Measurements from ENCODE around the gene FUT2. TPM values are rescaled to one million over a fixed set of nuclear protein-coding genes. Genes with fewer than 3 reads are reported as not detected.
A peak's percentile ranks its signal among the peaks of the same experiment; 100 is the strongest.

The FUT2 gene
- total RNA-seq, 2 experiments from 2014 or later, result not detected

- Mint-ChIP-seq H3K27ac (no peak overlapping the region), H3K27me3 (no peaks in the 10 kb centered on the region), H3K36me3 (ENCODE audit: low read depth) (no peaks in the 10 kb centered on the region), H3K4me1 (ENCODE audit: low read depth) (peaks cover 4% of the 10 kb centered on the region), H3K4me3 (no peak overlapping the region), H3K9me3 (no peaks in the 10 kb centered on the region)
- Histone ChIP-seq H3K36me3 (ENCODE audit: insufficient read depth, low read length) (no peaks in the 10 kb centered on the region), H3K27ac (ENCODE audit: low read depth in 1 of 2, low read length in 2 of 2) (no peak overlapping the region), H3K4me3 (ENCODE audit: low read length) (no peak overlapping the region), H3K9me3 (ENCODE audit: control insufficient read depth in 1 of 2, insufficient read depth in 1 of 2, low read length in 2 of 2) (peaks cover 0 to 11% of the 10 kb centered on the region in 2 experiments), H3K27me3 (ENCODE audit: control insufficient read depth in 1 of 2, insufficient read depth in 2 of 2, low read length in 2 of 2) (no peaks in the 10 kb centered on the region), H3K4me1 (ENCODE audit: insufficient read depth, low read length) (peaks cover 11% of the 10 kb centered on the region)
- ATAC-seq (ENCODE audit: poor library complexity), result no peak
- ChIA-PET CTCF (no interaction called here), POLR2A (no interaction called here)
- intact Hi-C loops (cut with DNase I, micrococcal nuclease), result no loop called here
- peak in 1 of 14 experiments; percentile 5 for DNase-seq
- TF ChIP-seq CTCF (IDR thresholded peaks at IDR 0.05), result no peak
These were observed 38.9 kb downstream of the FUT2 start for GRCh38 chr19:48734625-48735024.

- ChIA-PET POLR2A (no interaction called here), CTCF (no interaction called here)
- Mint-ChIP-seq H3K36me3 (ENCODE audit: low read depth) (no peaks in the 10 kb centered on the region), H3K4me1 (ENCODE audit: low read depth) (peaks cover 9% of the 10 kb centered on the region), H3K4me3 (no peak overlapping the region), H3K9me3 (no peaks in the 10 kb centered on the region), H3K27me3 (no peaks in the 10 kb centered on the region), H3K27ac (no peak overlapping the region)
- peaks cover 0 to 8% of the 10 kb centered on the region in 2 experiments for H3K9me3 ChIP-seq (ENCODE audit: control insufficient read depth in 1 of 2, insufficient read depth in 1 of 2, low read length in 2 of 2)
- ATAC-seq (ENCODE audit: poor library complexity) (no peak), DNase-seq (peak in 1 of 14 experiments; percentile 16)
- H3K27ac ChIP-seq (ENCODE audit: low read depth in 1 of 2, low read length in 2 of 2), result no peak overlapping the region
- H3K27me3 ChIP-seq (ENCODE audit: control insufficient read depth in 1 of 2, insufficient read depth in 2 of 2, low read length in 2 of 2), result peaks cover 0 to 4% of the 10 kb centered on the region in 2 experiments
- H3K36me3 ChIP-seq (ENCODE audit: insufficient read depth, low read length), result no peaks in the 10 kb centered on the region
- intact Hi-C loops (cut with DNase I, micrococcal nuclease), result no loop called here
- no peak for TF ChIP-seq CTCF (IDR thresholded peaks at IDR 0.05)
- no peak overlapping the region for H3K4me3 ChIP-seq (ENCODE audit: low read length)
- peaks cover 16% of the 10 kb centered on the region for H3K4me1 ChIP-seq (ENCODE audit: insufficient read depth, low read length)
These were observed 39.4 kb downstream of the FUT2 start for GRCh38 chr19:48735031-48735615.

- Histone ChIP-seq H3K27ac (ENCODE audit: low read depth in 1 of 2, low read length in 2 of 2) (no peak overlapping the region), H3K36me3 (ENCODE audit: insufficient read depth, low read length) (no peaks in the 10 kb centered on the region), H3K4me1 (ENCODE audit: insufficient read depth, low read length) (peaks cover 32% of the 10 kb centered on the region), H3K9me3 (ENCODE audit: control insufficient read depth in 1 of 2, insufficient read depth in 1 of 2, low read length in 2 of 2) (peaks cover 0 to 10% of the 10 kb centered on the region in 2 experiments), H3K27me3 (ENCODE audit: control insufficient read depth in 1 of 2, insufficient read depth in 2 of 2, low read length in 2 of 2) (peaks cover 0 to 12% of the 10 kb centered on the region in 2 experiments), H3K4me3 (ENCODE audit: low read length) (no peak overlapping the region)
- H3K27ac Mint-ChIP-seq, result no peak overlapping the region
- POLR2A ChIA-PET, result interaction anchor here (0.7 kb wide), 1 partner anchor 25 kb away, joined by 4 read pairs; no protein-coding TSS in a partner anchor
- CTCF ChIA-PET, result interaction anchor here (2.0 to 2.1 kb wide), 2 partner anchors 12 to 25 kb away, joined by 14 to 18 read pairs; no protein-coding TSS in a partner anchor
- TF ChIP-seq CTCF (IDR thresholded peaks at IDR 0.05), result no peak
- H3K36me3 Mint-ChIP-seq (ENCODE audit: low read depth), result no peaks in the 10 kb centered on the region
- no peaks in the 10 kb centered on the region for H3K9me3 Mint-ChIP-seq
- ATAC-seq (ENCODE audit: poor library complexity) (no peak), DNase-seq (peak in 2 of 14 experiments; percentile 25 to 58)
- H3K4me3 Mint-ChIP-seq, result peak overlapping the region; percentile 59
- H3K27me3 Mint-ChIP-seq, result no peaks in the 10 kb centered on the region
- peaks cover 20% of the 10 kb centered on the region for H3K4me1 Mint-ChIP-seq (ENCODE audit: low read depth)
- intact Hi-C loops (cut with DNase I, micrococcal nuclease), result no loop called here
These were observed 41.7 kb downstream of the FUT2 start for GRCh38 chr19:48737360-48737998.
